ENCODE data around the gene HOXB8. TPM values are rescaled to one million over a fixed set of nuclear protein-coding genes. Genes with fewer than 3 reads are reported as not detected.

The HOXB8 gene
- total RNA-seq, 1 donor from 2014 or later = 27.0 TPM

GRCh38 chr17:48569674-48570324 is 45.3 kb downstream of the HOXB8 start:
- DNase-seq (ENCODE audit: extremely low read depth, low read depth, low spot score) = no peak

- no peak for DNase-seq (ENCODE audit: extremely low read depth, low read depth, low spot score)
These were observed 45.9 kb downstream of the HOXB8 start for GRCh38 chr17:48569240-48569582.

GRCh38 chr17:48568499-48569239 is 46.4 kb downstream of the HOXB8 start:
- no peak for DNase-seq (ENCODE audit: extremely low read depth, low read depth, low spot score)

- DNase-seq (ENCODE audit: extremely low read depth, low read depth, low spot score) = no peak
These were observed 47.3 kb downstream of the HOXB8 start for GRCh38 chr17:48567646-48568354.

GRCh38 chr17:48567209-48567608 is 47.9 kb downstream of the HOXB8 start:
- DNase-seq (ENCODE audit: extremely low read depth, low read depth, low spot score) = no peak

GRCh38 chr17:48566717-48567116 is 48.4 kb downstream of the HOXB8 start:
- no peak for DNase-seq (ENCODE audit: extremely low read depth, low read depth, low spot score)

GRCh38 chr17:48565925-48566710 is 49.0 kb downstream of the HOXB8 start:
- no peak for DNase-seq (ENCODE audit: extremely low read depth, low read depth, low spot score)

- no peak for DNase-seq (ENCODE audit: extremely low read depth, low read depth, low spot score)
These were observed 50.0 kb downstream of the HOXB8 start for GRCh38 chr17:48565022-48565554.

GRCh38 chr17:48564188-48565021 is 50.7 kb downstream of the HOXB8 start:
- DNase-seq (ENCODE audit: extremely low read depth, low read depth, low spot score) = no peak

- no peak for DNase-seq (ENCODE audit: extremely low read depth, low read depth, low spot score)
These were observed 51.3 kb downstream of the HOXB8 start for GRCh38 chr17:48563867-48564187.

GRCh38 chr17:48563385-48563838 is 51.7 kb downstream of the HOXB8 start:
- no peak for DNase-seq (ENCODE audit: extremely low read depth, low read depth, low spot score)

- DNase-seq (ENCODE audit: extremely low read depth, low read depth, low spot score) = no peak
These were observed 52.2 kb downstream of the HOXB8 start for GRCh38 chr17:48562934-48563333.

Other genes with a start within 250 kb of the HOXB8 start
- 0.58 and 0.99 TPM in 2 replicates for gene SKAP1, start 185.1 kb downstream of the HOXB8 start, total RNA-seq
- not detected in 2 replicates for gene HOXB1, start 84.3 kb downstream of the HOXB8 start, total RNA-seq
- 16.6 and 39.7 TPM in 2 replicates for gene HOXB2, start 70.2 kb downstream of the HOXB8 start, total RNA-seq
- gene HOXB4, start 36.9 kb downstream of the HOXB8 start, total RNA-seq = 7.9 and 10.3 TPM in 2 replicates
- gene HOXB3, start 25.1 kb downstream of the HOXB8 start, total RNA-seq = 17.7 and 48.0 TPM in 2 replicates
- 2.4 and 7.4 TPM in 2 replicates for gene HOXB5, start 21.5 kb downstream of the HOXB8 start, total RNA-seq
- gene HOXB6, start 10.3 kb downstream of the HOXB8 start, total RNA-seq = 48.2 and 51.0 TPM in 2 replicates
- 39.4 and 44.7 TPM in 2 replicates for gene HOXB7, start 4.3 kb downstream of the HOXB8 start, total RNA-seq
- gene HOXB9, start 11.1 kb upstream of the HOXB8 start, total RNA-seq = 14.5 and 16.7 TPM in 2 replicates
- gene PRAC1, start 107.2 kb upstream of the HOXB8 start, total RNA-seq = not detected in 2 replicates
- not detected in 2 replicates for gene PRAC2, start 107.9 kb upstream of the HOXB8 start, total RNA-seq
- gene HOXB13, start 113.5 kb upstream of the HOXB8 start, total RNA-seq = not detected in 2 replicates
- gene TTLL6, start 201.9 kb upstream of the HOXB8 start, total RNA-seq = not detected in 2 replicates
- gene CALCOCO2, start 215.7 kb upstream of the HOXB8 start, total RNA-seq = 44.4 and 55.5 TPM in 2 replicates